Prostate gland (tissue), 2 donors: Measurements from ENCODE around the gene EOMES. TPM values are rescaled to one million over a fixed set of nuclear protein-coding genes. Genes with fewer than 3 reads are reported as not detected.

Source experiments
- DNase-seq: peaks from one replicate; pipeline ENCODE4 v3.0.0-alpha.2; 2019; ENCODE audit warnings: low spot score
- H3K27ac ChIP-seq, 2 donors: fragments of 200-600 bp; sonication (generic); 2 replicates each; pipeline ENCODE4 v1.5.1; 2017 to 2019
- H3K27me3 ChIP-seq: fragments of 200-600 bp; sonication (generic); replicated peaks from 2 replicates; pipeline ENCODE4 v1.5.1; 2019; ENCODE audit not compliant: insufficient read depth
- H3K36me3 ChIP-seq, 2 donors: fragments of 200-600 bp; sonication (generic); 1 replicate in 1 of 2; 2 replicates in 1 of 2; pipeline versions ENCODE4 v1.5.1 to v1.8.1; 2017 to 2019
- H3K4me1 ChIP-seq: fragments of 200-600 bp; sonication (generic); replicated peaks from 2 replicates; pipeline ENCODE4 v1.5.1; 2019
- H3K4me3 ChIP-seq, 2 donors: fragments of 200-600 bp; sonication (generic); 2 replicates each; pipeline ENCODE4 v1.5.1; 2017 to 2019
- H3K9me3 ChIP-seq: fragments of 200-600 bp; sonication (generic); 2 replicates; pipeline ENCODE4 v1.5.1; 2017
- POLR2A ChIP-seq: fragments of 450-650 bp; IDR thresholded peaks from one replicate; pipeline ENCODE4 v1.6.1; 2016; ENCODE audit warnings: antibody characterized with exemption, mild to moderate bottlenecking
- POLR2AphosphoS5 ChIP-seq: sonication (generic); formaldehyde crosslinking; IDR thresholded peaks from one replicate; pipeline ENCODE4 v1.6.1; 2017; ENCODE audit warnings: antibody characterized with exemption
- WGBS: methylation state at CpG from one replicate; pipeline ENCODE4 v1.1.5; 2018; 5-methylcytosine and 5-hydroxymethylcytosine counted together
- intact Hi-C: fragments of 100-400 bp; cut with DNase I; formaldehyde crosslinking; loops from one replicate; pipeline ENCODE4 v1.14.2; 2022
- total RNA-seq, 2 donors: library from RNA; depleted of rRNA; stranded (reverse); fragments of >200 nt; gene quantifications; one replicate each; pipeline ENCODE4 v1.1.0, GENCODE V29; 2016
- TF ChIP-seq, protein P1 (sequence below), 4 experiments: fragments of 200-600 bp in 2 of 4; fragments of 450-650 bp in 2 of 4; sonication (generic) in 2 of 4; IDR thresholded peaks; 1 replicate in 3 of 4; 2 replicates in 1 of 4; pipeline ENCODE4 v1.5.1; 2016 to 2019; ENCODE audit warnings: antibody characterized with exemption in 4 of 4, mild to moderate bottlenecking in 2 of 4, moderate library complexity in 2 of 4

EOMES gene
- total RNA-seq, 2 donors from 2014 or later, result 0.46 TPM; not detected in 1

DNA sequence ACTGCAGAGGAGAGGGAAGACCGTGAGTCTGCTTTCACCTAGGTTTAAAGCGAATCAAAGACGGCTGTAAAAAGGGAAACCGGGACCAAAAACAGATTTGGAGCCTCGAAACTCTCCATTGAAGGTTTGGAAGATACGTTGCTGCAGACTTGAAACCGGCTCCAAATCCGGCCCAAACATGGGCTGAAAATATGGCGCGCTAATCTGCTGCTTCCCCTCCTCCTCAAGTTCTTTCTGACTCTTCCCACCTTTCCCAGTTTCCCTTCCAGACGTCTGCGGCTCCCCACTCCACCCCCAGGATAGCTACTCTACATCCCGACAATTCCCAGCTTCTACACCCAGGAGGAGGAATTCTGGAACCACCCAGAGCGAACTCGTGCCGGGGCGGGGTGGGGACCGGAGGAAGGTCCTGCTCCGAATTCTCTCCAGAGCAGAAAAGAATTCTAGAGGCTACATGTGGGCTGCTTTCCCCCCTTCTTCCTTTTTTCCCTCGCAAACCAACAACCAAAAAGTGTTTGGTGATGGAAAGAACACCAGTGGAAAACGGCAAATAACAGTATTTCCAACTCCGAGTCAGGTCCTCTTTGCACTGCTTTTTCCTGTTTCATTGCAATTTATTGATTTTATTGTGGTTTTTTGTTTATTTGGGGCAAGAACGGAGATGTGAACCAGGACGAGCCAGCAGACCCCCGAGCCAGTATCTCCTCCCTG lies 8.5 kb downstream of the EOMES start:
- intact Hi-C loops, result loop anchor here (5.0 kb wide), 1 partner anchor 614 kb away; no protein-coding TSS in a partner anchor
- WGBS, result 2% methylated on average over 25 of the region's 25 CpGs
- H3K27me3 ChIP-seq, result no peaks in the 10 kb centered on the region

DNA sequence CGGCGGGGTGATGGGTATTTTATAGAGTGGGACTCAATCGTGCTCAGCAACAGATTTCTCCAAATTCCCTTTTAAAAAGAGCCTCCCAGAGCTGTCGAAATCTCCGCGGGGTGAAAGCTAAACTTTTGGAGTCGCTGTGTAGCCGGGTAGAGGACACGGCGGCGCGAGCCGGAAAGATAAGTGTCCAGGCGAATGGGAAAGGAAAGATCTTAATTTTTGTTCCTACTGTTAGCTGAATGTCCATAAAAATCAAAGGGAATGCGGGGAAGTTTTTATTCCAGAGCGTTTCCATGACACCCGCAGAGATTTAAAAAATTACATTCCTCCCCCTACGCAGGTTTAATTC lies 9.1 kb downstream of the EOMES start:
- Histone ChIP-seq H3K9me3 (no peaks in the 10 kb centered on the region), H3K27me3 (no peaks in the 10 kb centered on the region), H3K4me1 (no peaks in the 10 kb centered on the region), H3K27ac (no peak overlapping the region), H3K4me3 (peak overlapping the region; percentile 32 to 37), H3K36me3 (no peaks in the 10 kb centered on the region)
- no peak for DNase-seq
- TF ChIP-seq POLR2A (no peak), POLR2AphosphoS5 (no peak)
- TF ChIP-seq, protein P1, sequence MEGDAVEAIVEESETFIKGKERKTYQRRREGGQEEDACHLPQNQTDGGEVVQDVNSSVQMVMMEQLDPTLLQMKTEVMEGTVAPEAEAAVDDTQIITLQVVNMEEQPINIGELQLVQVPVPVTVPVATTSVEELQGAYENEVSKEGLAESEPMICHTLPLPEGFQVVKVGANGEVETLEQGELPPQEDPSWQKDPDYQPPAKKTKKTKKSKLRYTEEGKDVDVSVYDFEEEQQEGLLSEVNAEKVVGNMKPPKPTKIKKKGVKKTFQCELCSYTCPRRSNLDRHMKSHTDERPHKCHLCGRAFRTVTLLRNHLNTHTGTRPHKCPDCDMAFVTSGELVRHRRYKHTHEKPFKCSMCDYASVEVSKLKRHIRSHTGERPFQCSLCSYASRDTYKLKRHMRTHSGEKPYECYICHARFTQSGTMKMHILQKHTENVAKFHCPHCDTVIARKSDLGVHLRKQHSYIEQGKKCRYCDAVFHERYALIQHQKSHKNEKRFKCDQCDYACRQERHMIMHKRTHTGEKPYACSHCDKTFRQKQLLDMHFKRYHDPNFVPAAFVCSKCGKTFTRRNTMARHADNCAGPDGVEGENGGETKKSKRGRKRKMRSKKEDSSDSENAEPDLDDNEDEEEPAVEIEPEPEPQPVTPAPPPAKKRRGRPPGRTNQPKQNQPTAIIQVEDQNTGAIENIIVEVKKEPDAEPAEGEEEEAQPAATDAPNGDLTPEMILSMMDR (IDR thresholded peaks at IDR 0.05), result no peak
- WGBS, result 2% methylated on average over 18 of the region's 18 CpGs
- intact Hi-C loops, result loop anchor here (5.0 kb wide), 1 partner anchor 614 kb away; no protein-coding TSS in a partner anchor

More for the DNA sequence above, 8.5 kb downstream of the EOMES start:
- TF ChIP-seq, protein P1 (IDR thresholded peaks at IDR 0.05), result no peak
- TF ChIP-seq POLR2AphosphoS5 (no peak), POLR2A (no peak)
- Histone ChIP-seq H3K4me1 (no peaks in the 10 kb centered on the region), H3K27ac (no peak overlapping the region), H3K36me3 (no peaks in the 10 kb centered on the region), H3K4me3 (peak overlapping the region; percentile 32 to 37), H3K9me3 (no peaks in the 10 kb centered on the region)
- DNase-seq, result no peak

DNA sequence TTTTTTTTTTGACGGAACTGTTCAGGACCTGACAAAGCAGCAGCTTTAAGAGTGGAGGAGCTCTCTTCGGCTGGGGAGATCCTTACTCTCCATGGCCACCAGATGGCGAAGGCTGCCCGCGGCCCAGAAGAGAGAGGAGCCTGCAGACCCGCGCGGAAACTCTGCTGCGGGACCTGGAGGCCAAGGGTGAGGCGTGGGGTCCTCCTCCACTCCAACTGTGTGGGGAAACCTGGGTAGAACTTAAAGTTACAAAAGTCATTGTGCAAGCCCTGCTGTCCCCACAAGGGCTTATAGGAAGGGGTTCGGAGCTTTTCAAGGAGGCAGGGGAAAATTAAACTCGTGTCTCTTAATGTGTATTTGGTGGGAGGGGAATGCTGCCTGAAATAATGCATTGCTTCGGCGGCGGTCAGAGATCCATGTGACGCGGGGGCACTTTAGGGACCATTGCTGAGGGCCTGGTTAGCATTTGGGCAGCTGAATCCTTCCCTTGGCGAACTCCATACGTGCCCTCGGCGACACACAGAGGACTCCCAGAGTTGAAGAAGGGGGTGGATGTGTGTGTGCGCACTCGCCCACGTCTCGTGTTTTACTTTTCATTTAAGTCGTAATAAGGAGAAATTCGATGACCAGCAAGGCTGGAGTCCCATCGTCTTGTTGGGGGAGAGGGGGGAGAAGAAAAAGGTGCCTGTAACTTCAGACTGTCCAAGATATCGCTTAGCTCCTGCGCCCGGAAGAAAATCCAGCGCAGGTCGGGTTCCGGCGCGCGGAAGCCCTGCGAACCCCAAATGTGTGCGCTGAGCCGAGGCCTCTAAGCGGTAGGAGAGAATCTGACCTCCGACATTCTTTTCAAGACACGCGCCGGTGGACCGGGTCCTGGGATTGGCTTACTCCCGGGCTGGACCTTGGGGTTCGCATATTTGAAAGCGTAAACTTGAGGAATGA lies 9.7 kb downstream of the EOMES start:
- Histone ChIP-seq H3K36me3 (no peaks in the 10 kb centered on the region), H3K4me3 (peak overlapping the region; percentile 32 to 37), H3K4me1 (no peaks in the 10 kb centered on the region), H3K27me3 (no peaks in the 10 kb centered on the region), H3K27ac (no peak overlapping the region), H3K9me3 (no peaks in the 10 kb centered on the region)
- TF ChIP-seq, protein P1 (IDR thresholded peaks at IDR 0.05), result peak; percentile 29 to 69 (median 64)
- TF ChIP-seq POLR2A, result no peak
- peak; percentile 66 for DNase-seq
- WGBS, result 1% methylated on average over 49 of the region's 49 CpGs
- intact Hi-C loops, result loop anchor here (5.0 kb wide), 1 partner anchor 615 kb away; no protein-coding TSS in a partner anchor

DNA sequence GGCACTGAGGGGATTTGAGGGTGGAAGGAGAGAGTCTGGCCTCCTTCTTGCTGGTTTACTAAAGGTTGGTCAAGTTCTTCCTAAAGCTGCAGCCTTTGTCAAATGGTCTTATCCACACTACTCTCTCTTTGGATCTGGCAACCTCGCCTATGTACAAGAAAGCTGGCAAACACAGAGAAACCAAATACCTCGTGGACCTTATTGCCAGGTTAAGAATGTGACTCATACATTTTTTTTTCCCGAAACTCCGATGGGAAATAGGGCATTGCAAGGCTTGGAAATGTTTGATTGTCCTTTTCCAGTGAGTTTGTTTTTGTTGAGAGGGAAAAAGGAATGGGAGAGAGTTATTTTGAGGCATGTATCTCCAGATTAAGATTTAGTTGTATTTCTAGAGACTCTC lies 13.9 kb downstream of the EOMES start:
- no peak for DNase-seq
- Histone ChIP-seq H3K4me3 (no peak overlapping the region), H3K27ac (no peak overlapping the region), H3K9me3 (no peaks in the 10 kb centered on the region), H3K36me3 (no peaks in the 10 kb centered on the region), H3K4me1 (no peaks in the 10 kb centered on the region), H3K27me3 (no peaks in the 10 kb centered on the region)
- WGBS, result 42% methylated on average over 4 of the region's 4 CpGs
- TF ChIP-seq POLR2AphosphoS5, result no peak
- no peak for TF ChIP-seq POLR2A
- TF ChIP-seq, protein P1 (IDR thresholded peaks at IDR 0.05), result no peak
- intact Hi-C loops, result no loop called here
